B cell (primary cell): ENCODE results near the gene ANAPC2. TPM values are rescaled to one million over a fixed set of nuclear protein-coding genes. Genes with fewer than 3 reads are reported as not detected.

Source experiments
- ATAC-seq: fragments of 200-7000 bp; cut with Tn5 transposase; one replicate; pipeline ENCODE4 v1.10.0; 2021; ENCODE audit warnings: low read depth, mild to moderate bottlenecking, moderate number of reproducible peaks, moderate library complexity
- CTCF ChIA-PET: fragments of 350-600 bp; sonication (Branson Sonifier 250); formaldehyde crosslinking; loops from one replicate; lab custom pipeline; 2021; ENCODE audit warnings: antibody characterized with exemption, inconsistent platforms; lab: Charles Lee
- POLR2A ChIA-PET: fragments of 350-600 bp; sonication (Branson Sonifier 250); formaldehyde crosslinking; loops from one replicate; lab custom pipeline; 2021; ENCODE audit warnings: antibody characterized with exemption; lab: Charles Lee
- DNase-seq: peaks from one replicate; pipeline ENCODE4 v3.0.0; 2013
- H2AFZ ChIP-seq: 2 replicates; pipeline ENCODE4 v1.6.1; 2012; ENCODE audit warnings: mild to moderate bottlenecking, low read depth, low read length; ENCODE audit not compliant: insufficient read depth, poor library complexity, severe bottlenecking
- H3K27ac ChIP-seq, 2 donors: 1 replicate in 1 of 2; 2 replicates in 1 of 2; pipeline ENCODE4 v1.5.1; 2012 to 2013; ENCODE audit warnings: low read length in 2 of 2, mild to moderate bottlenecking in 2 of 2, moderate library complexity in 1 of 2
- H3K27me3 ChIP-seq, 4 experiments: fragments of 200-600 bp in 1 of 4; sonication (generic) in 1 of 4; replicated peaks in 1 of 4; 1 replicate in 2 of 4; 2 replicates in 2 of 4; pipeline versions ENCODE4 v1.6.1 to v1.7.0; 2013 to 2016; ENCODE audit warnings: low read length in 3 of 4, mild to moderate bottlenecking in 2 of 4, mixed read lengths in 1 of 4, moderate library complexity in 1 of 4; ENCODE audit not compliant: insufficient read depth in 4 of 4, control insufficient read depth in 3 of 4; ENCODE audit errors: control extremely low read depth in 1 of 4
- H3K36me3 ChIP-seq, 2 experiments: replicated peaks in 1 of 2; 1 replicate in 1 of 2; 2 replicates in 1 of 2; pipeline versions ENCODE4 v1.6.1 to v1.7.1; 2013; ENCODE audit warnings: low read length in 1 of 2; ENCODE audit not compliant: insufficient read depth in 2 of 2, control insufficient read depth in 1 of 2; ENCODE audit errors: control extremely low read depth in 1 of 2, extremely low read depth in 1 of 2
- H3K4me1 ChIP-seq, 2 donors: fragments of 200-600 bp in 1 of 2; sonication (generic) in 1 of 2; 1 replicate in 1 of 2; 2 replicates in 1 of 2; pipeline versions ENCODE4 v1.5.1 to v1.6.1; 2013 to 2017; ENCODE audit warnings: low read length in 2 of 2; ENCODE audit not compliant: control insufficient read depth in 2 of 2, insufficient read depth in 2 of 2
- H3K4me2 ChIP-seq: replicated peaks from 2 replicates; pipeline ENCODE3; 2012; ENCODE audit warnings: mild to moderate bottlenecking, low read depth, low read length; ENCODE audit not compliant: poor library complexity, severe bottlenecking
- H3K4me3 ChIP-seq, 5 experiments: fragments of 200-600 bp in 1 of 5; sonication (generic) in 1 of 5; 1 replicate in 3 of 5; 2 replicates in 2 of 5; pipeline versions ENCODE4 v1.5.1 to v1.7.0; 2011 to 2016; ENCODE audit warnings: low read length in 4 of 5, mild to moderate bottlenecking in 4 of 5, low read depth in 2 of 5, control low read depth in 1 of 5, moderate library complexity in 1 of 5; ENCODE audit not compliant: insufficient read depth in 1 of 5; ENCODE audit errors: control extremely low read depth in 1 of 5, extremely low read depth in 1 of 5
- H3K79me2 ChIP-seq: fragments of 200-600 bp; sonication (generic); one replicate; pipeline ENCODE4 v1.6.0; 2016; ENCODE audit warnings: low read length; ENCODE audit not compliant: control insufficient read depth, insufficient read depth
- H3K9ac ChIP-seq: fragments of 200-600 bp; sonication (generic); 2 replicates; pipeline ENCODE4 v1.6.1; 2017; ENCODE audit warnings: mild to moderate bottlenecking, low read length, moderate library complexity
- H3K9me3 ChIP-seq, 3 donors: one replicate each; pipeline versions ENCODE4 v1.6.1 to v1.7.1; 2013; ENCODE audit warnings: low read length in 2 of 3; ENCODE audit not compliant: control insufficient read depth in 2 of 3, insufficient read depth in 1 of 3; ENCODE audit errors: control extremely low read depth in 1 of 3
- H4K20me1 ChIP-seq: 2 replicates; pipeline ENCODE4 v1.6.0; 2012; ENCODE audit warnings: mild to moderate bottlenecking, low read length; ENCODE audit not compliant: insufficient read depth, control insufficient read depth, poor library complexity, severe bottlenecking
- H3K27ac Mint-ChIP-seq: one replicate; pipeline ENCODE4 v1.8.0; 2021; ENCODE audit warnings: mixed read lengths
- H3K27me3 Mint-ChIP-seq: one replicate; pipeline ENCODE4 v1.8.0; 2021; ENCODE audit warnings: mixed read lengths
- H3K4me1 Mint-ChIP-seq: one replicate; pipeline ENCODE4 v1.8.0; 2021; ENCODE audit warnings: mixed read lengths
- H3K4me3 Mint-ChIP-seq: one replicate; pipeline ENCODE4 v1.8.0; 2021; ENCODE audit warnings: mixed read lengths
- H3K9me3 Mint-ChIP-seq: one replicate; pipeline ENCODE4 v1.8.0; 2022; ENCODE audit warnings: mixed read lengths; ENCODE audit not compliant: insufficient read depth
- CTCF ChIP-seq: fragments of 200-600 bp; IDR thresholded peaks from one replicate; pipeline ENCODE4 v1.8.0; 2022; ENCODE audit warnings: antibody characterized with exemption, mild to moderate bottlenecking
- EZH2 ChIP-seq: IDR thresholded peaks from 2 replicates; pipeline ENCODE4 v1.6.1; 2012; ENCODE audit warnings: borderline replicate concordance, low read depth, mild to moderate bottlenecking, moderate library complexity, low read length; ENCODE audit not compliant: insufficient read depth, poor library complexity, severe bottlenecking
- WGBS: methylation state at CpG from one replicate; pipeline ENCODE4 v1.1.5; 2013; ENCODE audit warnings: missing lambda C conversion rate; ENCODE audit not compliant: insufficient coverage; 5-methylcytosine and 5-hydroxymethylcytosine counted together
- intact Hi-C: fragments of 100-400 bp; cut with micrococcal nuclease; formaldehyde crosslinking; loops from one replicate; pipeline ENCODE4 v1.10.0; 2022
- polyA plus RNA-seq: library from polyadenylated mRNA; depleted of rRNA; stranded (reverse); fragments of >200 nt; gene quantifications from 2 replicates; pipeline ENCODE4 v1.2.3, GENCODE V29; 2012
- total RNA-seq, 2 donors: library from RNA; stranded (reverse); fragments of 120-200 nt in 1 of 2; gene quantifications; 1 replicate in 1 of 2; 2 replicates in 1 of 2; pipeline versions ENCODE4 v1.2.3 to v1.2.4, GENCODE V29; 2013 to 2022

The ANAPC2 gene
- total and polyA plus RNA-seq, 2 donors (not counting 1 experiment from before 2014, with no cell fraction given), result 121 to 127 TPM

- peaks cover 12 to 39% of the 10 kb centered on the region in 2 donors for H3K4me1 ChIP-seq
- CTCF ChIA-PET, result no interaction called here
- H3K27ac ChIP-seq, result no peak overlapping the region
- peaks cover 0 to 25% (median 0%) of the 10 kb centered on the region in 3 donors for H3K9me3 ChIP-seq
- intact Hi-C loops, result no loop called here
- no peak overlapping the region for H3K27ac Mint-ChIP-seq
- peaks cover 30% of the 10 kb centered on the region for H3K27me3 Mint-ChIP-seq
- ATAC-seq (no peak), DNase-seq (no peak)
- 49% methylated on average over 31 of the region's 44 CpGs for WGBS
- H3K4me1 Mint-ChIP-seq, result peaks cover 11% of the 10 kb centered on the region
- no peaks in the 10 kb centered on the region for H4K20me1 ChIP-seq
- peak overlapping the region; percentile 74 for H3K4me2 ChIP-seq
- H3K27me3 ChIP-seq, result peaks cover 0 to 85% (median 41%) of the 10 kb centered on the region in 4 experiments
- H3K9ac ChIP-seq, result no peak overlapping the region
- no peaks in the 10 kb centered on the region for H3K79me2 ChIP-seq
- no peaks in the 10 kb centered on the region for H3K9me3 Mint-ChIP-seq
- no peak for TF ChIP-seq EZH2
- no peak for TF ChIP-seq CTCF
- no peaks in the 10 kb centered on the region for H3K36me3 ChIP-seq
- no peak overlapping the region for H2AFZ ChIP-seq
- POLR2A ChIA-PET, result no interaction called here
- no peak overlapping the region for H3K4me3 ChIP-seq
- H3K4me3 Mint-ChIP-seq, result no peak overlapping the region
Measured at GRCh38 chr9:137167277-137167746, 21.0 kb downstream of the ANAPC2 start.

- H3K4me2 ChIP-seq, result no peak overlapping the region
- WGBS, result 69% methylated on average over 22 of the region's 22 CpGs
- CTCF ChIA-PET, result no interaction called here
- TF ChIP-seq CTCF (no peak), EZH2 (no peak)
- no peak overlapping the region for H3K4me3 ChIP-seq
- H3K9me3 ChIP-seq, result peaks cover 0 to 25% (median 0%) of the 10 kb centered on the region in 3 donors
- Mint-ChIP-seq H3K4me3 (peak overlapping the region; percentile 41), H3K9me3 (no peaks in the 10 kb centered on the region), H3K4me1 (peaks cover 12% of the 10 kb centered on the region), H3K27me3 (peaks cover 30% of the 10 kb centered on the region), H3K27ac (no peak overlapping the region)
- ATAC-seq (no peak), DNase-seq (no peak)
- no peaks in the 10 kb centered on the region for H3K79me2 ChIP-seq
- POLR2A ChIA-PET, result no interaction called here
- peaks cover 0 to 81% (median 39%) of the 10 kb centered on the region in 4 experiments for H3K27me3 ChIP-seq
- peaks cover 12 to 41% of the 10 kb centered on the region in 2 donors for H3K4me1 ChIP-seq
- H4K20me1 ChIP-seq, result no peaks in the 10 kb centered on the region
- no peak overlapping the region for H3K9ac ChIP-seq
- H2AFZ ChIP-seq, result no peak overlapping the region
- H3K36me3 ChIP-seq, result no peaks in the 10 kb centered on the region
- intact Hi-C loops, result no loop called here
- no peak overlapping the region for H3K27ac ChIP-seq
Measured at GRCh38 chr9:137166380-137167229, 21.8 kb downstream of the ANAPC2 start.
